T-helper 17 cell (primary cell): Measurements from ENCODE around the gene XXYLT1. TPM values are rescaled to one million over a fixed set of nuclear protein-coding genes. Genes with fewer than 3 reads are reported as not detected.
"Not testable (repeated sequence)": the region's sequence is repeated elsewhere in the genome, so short reads cannot be mapped to it uniquely, and the experiment has no call there.

Experiments
- ATAC-seq: fragments of 150-1000 bp; cut with Tn5 transposase; 2 replicates; pipeline ENCODE4 v1.10.0; 2021; ENCODE audit warnings: mild to moderate bottlenecking, moderate library complexity
- DNase-seq, 3 donors: peaks; one replicate each; pipeline versions ENCODE4 v3.0.0 to v3.0.0-alpha.2; 2020 to 2021
- H3K9me3 ChIP-seq: one replicate; pipeline ENCODE4 v1.7.0; 2013; ENCODE audit warnings: low read length, mild to moderate bottlenecking; ENCODE audit not compliant: control insufficient read depth, poor library complexity, severe bottlenecking
- H3K27ac Mint-ChIP-seq: one replicate; pipeline ENCODE4 v1.8.0; 2022; ENCODE audit warnings: mild to moderate bottlenecking, moderate library complexity, mixed read lengths
- H3K27me3 Mint-ChIP-seq: one replicate; pipeline ENCODE4 v1.8.0; 2022; ENCODE audit warnings: mixed read lengths
- H3K36me3 Mint-ChIP-seq: one replicate; pipeline ENCODE4 v1.8.0; 2022; ENCODE audit warnings: low read depth, mixed read lengths
- H3K4me1 Mint-ChIP-seq: one replicate; pipeline ENCODE4 v1.8.0; 2022; ENCODE audit warnings: mild to moderate bottlenecking, mixed read lengths
- H3K4me3 Mint-ChIP-seq: one replicate; pipeline ENCODE4 v1.8.0; 2022; ENCODE audit warnings: mild to moderate bottlenecking, moderate library complexity, mixed read lengths
- total RNA-seq, 4 donors: library from RNA in 2 of 4; stranded (reverse) in 2 of 4; gene quantifications; one replicate each; pipeline ENCODE4 v1.2.3 and lab custom pipeline; 2022 to 2026

Gene XXYLT1, protein sequence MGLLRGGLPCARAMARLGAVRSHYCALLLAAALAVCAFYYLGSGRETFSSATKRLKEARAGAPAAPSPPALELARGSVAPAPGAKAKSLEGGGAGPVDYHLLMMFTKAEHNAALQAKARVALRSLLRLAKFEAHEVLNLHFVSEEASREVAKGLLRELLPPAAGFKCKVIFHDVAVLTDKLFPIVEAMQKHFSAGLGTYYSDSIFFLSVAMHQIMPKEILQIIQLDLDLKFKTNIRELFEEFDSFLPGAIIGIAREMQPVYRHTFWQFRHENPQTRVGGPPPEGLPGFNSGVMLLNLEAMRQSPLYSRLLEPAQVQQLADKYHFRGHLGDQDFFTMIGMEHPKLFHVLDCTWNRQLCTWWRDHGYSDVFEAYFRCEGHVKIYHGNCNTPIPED
- 1 to 10 TPM; 7.6 to 7.7 TPM for total RNA-seq
- 9.2 to 10.8 reads per million in 2 donors for total RNA-seq (lab: John Stamatoyannopoulos, UW)

DNA sequence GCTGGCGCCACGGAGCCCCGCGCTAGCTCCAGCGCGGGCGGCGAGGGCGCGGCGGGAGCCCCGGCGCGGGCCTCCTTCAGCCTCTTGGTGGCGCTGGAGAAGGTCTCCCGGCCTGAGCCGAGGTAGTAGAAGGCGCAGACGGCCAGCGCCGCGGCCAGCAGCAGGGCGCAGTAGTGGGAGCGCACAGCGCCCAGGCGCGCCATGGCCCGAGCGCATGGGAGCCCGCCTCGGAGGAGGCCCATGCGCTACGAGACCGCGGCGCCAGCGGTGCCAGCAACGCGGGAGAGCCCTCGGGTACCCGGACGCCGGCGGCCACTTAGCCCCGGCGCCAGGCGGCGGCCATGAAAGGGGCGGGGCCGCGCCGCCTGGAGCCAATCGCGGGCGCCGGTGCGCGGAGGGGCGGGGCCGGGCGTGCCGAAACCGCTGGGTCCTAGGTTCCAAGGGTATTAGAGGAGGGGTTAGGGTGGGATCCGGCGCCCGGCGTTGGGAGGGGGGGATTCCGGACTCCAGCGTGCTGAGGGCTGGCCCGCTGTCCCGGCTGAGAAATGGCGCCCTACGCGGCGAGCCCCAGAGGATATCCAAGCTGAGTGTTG, at the start of gene XXYLT1:
TSS of gene XXYLT1 (minus strand) at position 343 of the 593 bp plus-strand sequence. CDS start at position 242, 101 bp downstream.
- DNase-seq (peak; percentile 83 to 86 (median 83)), ATAC-seq (peak; percentile 88)
- peaks cover 17% of the 10 kb centered on the region for H3K4me1 Mint-ChIP-seq
- H3K4me3 Mint-ChIP-seq = peak within 1 kb of the TSS; percentile 88
- H3K9me3 ChIP-seq = no peaks in the 10 kb centered on the region
- no peaks in the 10 kb centered on the region for H3K27me3 Mint-ChIP-seq
- H3K36me3 Mint-ChIP-seq = no peaks in the 10 kb centered on the region
- peak within 1 kb of the TSS; percentile 84 for H3K27ac Mint-ChIP-seq

DNA sequence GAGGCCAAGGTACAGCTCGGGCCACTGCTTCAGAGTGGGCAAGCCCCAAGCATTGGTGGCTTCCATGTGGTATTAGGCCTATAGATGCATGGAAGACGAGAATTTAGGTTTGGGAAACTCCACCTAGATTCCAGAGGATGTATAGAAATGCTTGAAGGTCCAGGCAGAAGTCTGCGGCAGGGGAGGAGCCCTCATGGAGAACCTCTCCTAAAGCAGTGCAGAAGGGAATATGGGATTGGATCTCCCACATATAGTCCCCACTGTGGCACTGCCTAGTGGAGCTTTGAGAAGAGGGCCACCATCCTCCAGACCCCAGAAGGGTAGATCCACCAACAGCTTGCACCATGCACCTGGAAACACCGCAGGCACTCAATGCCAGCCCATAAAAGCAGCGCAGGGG, 48.1 kb upstream of the XXYLT1 start:
- peaks cover 4% of the 10 kb centered on the region for H3K9me3 ChIP-seq
- H3K4me1 Mint-ChIP-seq = peaks cover 6% of the 10 kb centered on the region
- H3K27me3 Mint-ChIP-seq = no peaks in the 10 kb centered on the region
- no peak overlapping the region for H3K27ac Mint-ChIP-seq
- ATAC-seq = no peak
- peaks cover 14% of the 10 kb centered on the region for H3K36me3 Mint-ChIP-seq
- no peak overlapping the region for H3K4me3 Mint-ChIP-seq
- no peak for DNase-seq

DNA sequence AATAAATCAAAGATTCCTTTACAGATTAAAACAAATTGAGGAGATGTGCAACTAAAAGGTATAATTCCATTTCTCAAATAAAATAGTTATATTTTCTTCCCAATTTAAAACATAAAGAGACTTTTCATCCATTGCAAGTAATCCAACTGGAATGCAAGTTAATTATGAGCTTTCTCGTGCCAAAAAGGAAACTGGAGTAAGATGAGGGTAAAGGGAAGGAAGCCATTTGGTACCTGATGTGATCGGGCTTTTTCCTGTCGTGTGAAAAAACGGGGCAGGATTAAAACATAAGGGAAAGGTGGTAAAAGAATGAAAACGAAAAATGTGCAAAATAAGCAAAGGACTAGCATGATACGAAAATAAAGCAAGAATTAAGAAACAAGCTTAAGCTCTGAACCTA, 41.8 kb upstream of the XXYLT1 start:
- DNase-seq (no peak), ATAC-seq (no peak)
- H3K9me3 ChIP-seq = no peaks in the 10 kb centered on the region
- Mint-ChIP-seq H3K36me3 (no peaks in the 10 kb centered on the region), H3K27ac (no peak overlapping the region), H3K4me1 (no peaks in the 10 kb centered on the region), H3K27me3 (no peaks in the 10 kb centered on the region), H3K4me3 (no peak overlapping the region)

DNA sequence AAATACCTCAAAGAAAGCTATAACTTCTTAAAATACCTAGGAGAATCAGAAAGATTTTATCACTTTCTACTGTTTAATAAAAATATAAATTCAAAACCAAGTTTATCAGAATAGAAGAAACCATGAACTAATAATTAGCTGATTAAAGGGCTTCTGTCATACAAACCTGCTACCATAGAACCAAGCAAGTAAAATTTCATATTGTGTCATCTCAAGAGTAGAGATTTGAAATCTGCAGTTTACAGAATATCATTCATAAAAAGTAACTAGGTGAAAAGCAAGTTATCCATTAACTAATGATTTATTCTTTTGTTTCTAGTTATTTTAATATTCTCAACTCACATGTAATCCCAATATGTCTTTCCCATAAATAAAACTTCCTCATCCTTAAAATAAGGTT, 36.8 kb upstream of the XXYLT1 start:
- Mint-ChIP-seq H3K4me1 (peaks cover 7% of the 10 kb centered on the region), H3K27me3 (no peaks in the 10 kb centered on the region), H3K36me3 (peaks cover 2% of the 10 kb centered on the region), H3K27ac (no peak overlapping the region), H3K4me3 (no peak overlapping the region)
- ATAC-seq (no peak), DNase-seq (no peak)
- no peaks in the 10 kb centered on the region for H3K9me3 ChIP-seq

DNA sequence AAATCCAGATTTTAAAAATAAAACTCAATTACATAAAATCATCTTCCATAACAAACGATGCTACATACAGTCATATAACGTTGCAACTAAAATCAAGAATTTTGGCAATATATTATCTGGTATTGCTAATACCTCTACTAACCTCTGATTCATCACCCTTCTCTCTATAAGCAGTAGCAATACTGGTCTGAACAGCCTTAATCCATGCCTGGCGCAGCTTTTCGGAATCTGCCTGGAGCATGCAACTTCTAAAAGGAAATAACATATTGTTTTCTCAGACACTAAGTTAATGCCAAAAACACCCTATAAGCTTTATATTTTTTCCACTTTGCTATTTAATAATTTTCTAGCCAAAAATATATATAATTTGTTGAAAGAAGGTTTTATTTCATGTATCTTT, 35.4 kb upstream of the XXYLT1 start:
- H3K27me3 Mint-ChIP-seq = no peaks in the 10 kb centered on the region
- ATAC-seq (no peak), DNase-seq (no peak)
- no peaks in the 10 kb centered on the region for H3K9me3 ChIP-seq
- H3K4me1 Mint-ChIP-seq = peaks cover 10% of the 10 kb centered on the region
- no peak overlapping the region for H3K27ac Mint-ChIP-seq
- H3K36me3 Mint-ChIP-seq = peaks cover 2% of the 10 kb centered on the region
- no peak overlapping the region for H3K4me3 Mint-ChIP-seq

DNA sequence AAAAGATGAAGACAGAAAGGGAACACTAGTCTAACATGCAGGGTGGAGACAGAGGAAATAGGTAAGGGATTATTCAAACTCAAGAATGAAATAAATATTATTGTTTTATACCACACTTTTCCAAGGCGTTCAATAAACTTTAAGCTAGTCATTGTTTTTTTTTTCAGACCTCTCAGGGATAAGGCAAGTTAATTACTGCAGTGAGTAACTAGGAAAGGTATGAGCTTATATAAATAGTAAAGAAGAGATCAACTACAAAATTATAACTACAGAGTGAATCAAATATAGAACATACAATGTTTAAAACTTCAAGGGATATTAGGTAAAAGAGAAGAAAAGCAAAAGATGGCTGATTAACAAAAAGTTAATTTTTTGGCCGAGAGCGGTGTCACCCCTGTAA, 31.5 kb upstream of the XXYLT1 start:
- H3K27ac Mint-ChIP-seq = peak overlapping the region; percentile 86
- no peak for ATAC-seq
- no peak for DNase-seq
- peaks cover 2% of the 10 kb centered on the region for H3K36me3 Mint-ChIP-seq
- no peaks in the 10 kb centered on the region for H3K9me3 ChIP-seq
- H3K4me1 Mint-ChIP-seq = peaks cover 20% of the 10 kb centered on the region
- H3K27me3 Mint-ChIP-seq = no peaks in the 10 kb centered on the region
- no peak overlapping the region for H3K4me3 Mint-ChIP-seq

DNA sequence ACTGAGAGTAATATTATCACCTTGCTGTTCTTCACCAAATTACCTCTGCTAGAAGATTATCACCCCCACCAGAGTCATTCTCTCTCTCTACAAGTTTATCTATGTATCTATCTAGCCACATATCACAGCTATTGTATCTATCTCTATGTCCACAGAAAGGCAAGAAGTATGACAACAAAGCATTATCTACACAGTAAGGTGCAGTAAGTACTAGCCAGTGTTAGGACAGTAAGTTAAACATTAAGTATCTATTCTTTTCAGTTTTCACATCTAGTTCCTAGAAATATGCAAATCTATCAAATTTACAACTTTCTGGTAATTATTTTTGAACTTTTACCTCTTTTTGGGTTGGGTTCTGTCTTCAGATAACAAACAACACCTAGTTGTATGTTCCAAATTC, 26.5 kb upstream of the XXYLT1 start:
- Mint-ChIP-seq H3K36me3 (peaks cover 3% of the 10 kb centered on the region), H3K4me1 (peaks cover 12% of the 10 kb centered on the region), H3K27me3 (no peaks in the 10 kb centered on the region), H3K4me3 (no peak overlapping the region), H3K27ac (peak overlapping the region; percentile 82)
- no peaks in the 10 kb centered on the region for H3K9me3 ChIP-seq
- ATAC-seq = no peak
- DNase-seq = no peak

DNA sequence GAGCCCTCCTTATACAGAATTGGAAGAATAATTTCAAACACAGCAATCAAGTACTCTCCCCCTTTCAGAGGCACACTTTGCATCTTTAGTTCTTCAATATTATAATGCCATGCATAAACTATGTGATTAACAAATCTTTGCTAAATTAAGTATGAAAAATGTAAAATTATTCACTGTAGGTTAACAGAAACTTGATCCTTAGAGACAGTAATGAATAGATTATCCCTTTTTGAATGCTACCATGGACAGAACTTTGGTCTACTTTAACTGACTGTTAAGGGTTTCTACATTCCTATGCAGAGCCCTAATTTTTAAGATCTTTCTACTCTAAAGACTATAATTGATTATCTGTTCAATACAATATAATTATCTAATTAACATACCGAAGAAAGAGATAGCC, 25.7 kb upstream of the XXYLT1 start:
- no peak overlapping the region for H3K27ac Mint-ChIP-seq
- H3K27me3 Mint-ChIP-seq = no peaks in the 10 kb centered on the region
- H3K9me3 ChIP-seq = peaks cover 2% of the 10 kb centered on the region
- ATAC-seq (no peak), DNase-seq (no peak)
- peaks cover 11% of the 10 kb centered on the region for H3K4me1 Mint-ChIP-seq
- no peak overlapping the region for H3K4me3 Mint-ChIP-seq
- H3K36me3 Mint-ChIP-seq = peaks cover 3% of the 10 kb centered on the region

DNA sequence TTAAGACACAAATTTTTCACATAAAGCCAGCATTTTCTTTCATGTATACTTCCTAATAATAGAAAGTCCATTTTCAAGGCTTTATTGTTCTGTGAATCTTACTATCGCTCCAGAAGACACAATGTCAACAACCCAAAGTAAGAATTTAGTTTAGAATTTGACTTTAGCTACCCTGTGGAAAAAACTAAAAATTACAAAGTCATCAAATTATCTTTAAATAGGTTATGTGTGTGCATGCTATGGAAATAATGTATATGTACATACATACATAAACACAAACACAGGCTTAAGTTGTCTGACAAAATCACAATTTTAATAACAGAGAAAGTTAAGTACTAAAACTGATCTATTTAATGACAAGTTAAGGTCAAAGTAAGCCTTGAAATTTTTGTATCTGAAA, 20.2 kb upstream of the XXYLT1 start:
- Mint-ChIP-seq H3K4me1 (peaks cover 5% of the 10 kb centered on the region), H3K27ac (no peak overlapping the region), H3K36me3 (peaks cover 6% of the 10 kb centered on the region), H3K27me3 (no peaks in the 10 kb centered on the region), H3K4me3 (no peak overlapping the region)
- no peak for DNase-seq
- ATAC-seq = no peak
- H3K9me3 ChIP-seq = peaks cover 3% of the 10 kb centered on the region

DNA sequence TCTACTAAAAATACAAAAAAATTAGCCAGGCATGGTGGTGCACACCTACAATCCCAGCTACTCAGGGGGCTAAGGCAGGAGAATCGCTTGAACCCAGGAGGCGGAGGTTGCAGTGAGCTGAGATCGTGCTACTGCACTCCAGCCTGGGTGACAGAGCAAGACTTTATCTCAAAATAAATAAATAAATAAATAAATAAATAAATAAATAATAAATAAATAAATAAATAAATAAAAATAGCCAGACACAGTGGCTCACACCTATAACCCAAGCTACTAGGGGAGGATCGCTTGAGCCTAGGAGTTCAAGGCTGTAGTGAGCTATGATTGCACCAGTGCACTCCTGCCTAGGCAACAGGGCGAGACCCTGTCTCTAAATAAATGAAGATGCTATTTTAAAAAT, 19.7 kb upstream of the XXYLT1 start:
- H3K36me3 Mint-ChIP-seq, ATAC-seq, H3K27ac Mint-ChIP-seq, H3K9me3 ChIP-seq, DNase-seq, H3K27me3 Mint-ChIP-seq, H3K4me3 Mint-ChIP-seq, H3K4me1 Mint-ChIP-seq: not testable (repeated sequence)

DNA sequence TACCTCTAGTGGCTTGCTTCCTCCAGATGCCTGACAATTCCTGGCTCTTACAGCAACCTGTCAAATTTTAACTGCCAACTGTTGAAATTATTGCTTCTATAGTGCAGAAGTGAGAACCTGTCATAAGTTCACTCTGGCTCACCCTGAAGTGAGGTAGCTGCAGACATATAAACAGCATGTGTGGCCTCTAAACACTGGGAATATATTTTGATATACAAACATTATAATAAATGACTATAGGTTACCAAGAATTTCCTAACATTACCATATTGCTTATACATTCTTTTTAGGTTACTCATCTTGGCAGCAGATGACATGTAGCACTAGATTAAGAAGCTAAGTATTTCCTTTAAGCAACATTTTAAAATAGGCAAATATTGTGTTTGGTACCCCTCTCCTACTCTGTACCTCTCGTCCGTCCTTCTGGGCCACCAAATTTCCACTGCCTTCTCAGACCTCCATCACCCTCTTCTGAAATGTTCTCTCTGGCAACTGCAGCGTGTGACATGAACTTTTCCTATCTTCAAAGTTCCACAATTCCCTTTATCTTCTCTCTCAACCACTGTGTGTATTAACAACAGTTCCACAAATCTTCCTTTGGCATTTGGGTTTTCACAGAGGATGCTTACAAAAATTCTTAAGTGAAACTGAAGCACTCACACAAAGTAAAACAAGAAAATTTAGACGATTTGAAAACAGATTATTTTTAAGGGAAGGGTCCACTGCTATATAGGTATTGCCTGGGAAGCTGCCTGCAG, 15.3 kb upstream of the XXYLT1 start:
- no peak for DNase-seq
- H3K27me3 Mint-ChIP-seq = no peaks in the 10 kb centered on the region
- no peaks in the 10 kb centered on the region for H3K9me3 ChIP-seq

DNA sequence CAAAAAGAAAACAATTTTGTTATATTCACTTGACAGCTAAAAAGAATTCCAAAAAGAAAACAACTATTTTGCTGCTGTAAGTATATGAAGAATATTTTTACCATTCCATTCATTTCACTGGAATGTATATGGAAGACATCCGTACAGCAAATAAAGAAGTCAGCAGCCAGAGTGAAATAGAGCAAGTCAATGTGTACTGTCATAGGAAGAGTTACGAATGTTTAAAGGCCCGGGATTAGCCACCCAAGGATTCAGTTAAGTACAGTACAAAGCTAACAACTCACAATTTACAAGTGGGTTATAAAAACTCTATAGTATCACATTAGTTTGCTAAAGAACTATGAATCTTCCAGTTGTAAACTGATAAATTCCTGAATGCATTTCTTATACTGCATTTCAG, 14.4 kb upstream of the XXYLT1 start:
- Mint-ChIP-seq H3K4me3 (no peak overlapping the region), H3K27me3 (no peaks in the 10 kb centered on the region), H3K27ac (no peak overlapping the region), H3K4me1 (peaks cover 7% of the 10 kb centered on the region), H3K36me3 (peaks cover 3% of the 10 kb centered on the region)
- H3K9me3 ChIP-seq = no peaks in the 10 kb centered on the region
- ATAC-seq (no peak), DNase-seq (no peak)

More for the DNA sequence above, 15.3 kb upstream of the XXYLT1 start:
- no peak for ATAC-seq
- Mint-ChIP-seq H3K4me1 (peaks cover 7% of the 10 kb centered on the region), H3K27ac (peak overlapping the region; percentile 72), H3K4me3 (no peak overlapping the region), H3K36me3 (peaks cover 3% of the 10 kb centered on the region)

DNA sequence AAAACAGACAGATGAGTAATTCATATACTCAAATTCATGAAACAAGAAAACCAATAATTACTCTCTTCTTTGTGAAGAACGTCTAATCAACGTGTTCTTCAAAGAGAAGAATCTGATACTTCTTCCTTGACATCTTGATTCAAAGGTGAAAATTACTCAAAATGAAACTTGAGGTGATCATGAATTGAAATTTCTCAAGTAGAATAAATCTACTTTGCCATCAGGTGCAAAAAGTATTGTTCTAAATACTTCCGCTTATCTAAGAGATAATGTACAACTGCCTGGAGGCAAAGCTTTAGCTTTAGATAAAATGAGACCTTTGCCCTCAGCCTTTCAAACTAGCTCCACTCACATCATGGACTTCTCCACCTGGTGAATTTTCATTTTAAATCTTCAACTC, 13.9 kb upstream of the XXYLT1 start:
- H3K9me3 ChIP-seq = no peaks in the 10 kb centered on the region
- ATAC-seq (no peak), DNase-seq (no peak)
- no peak overlapping the region for H3K27ac Mint-ChIP-seq
- no peak overlapping the region for H3K4me3 Mint-ChIP-seq
- no peaks in the 10 kb centered on the region for H3K27me3 Mint-ChIP-seq
- H3K36me3 Mint-ChIP-seq = peaks cover 3% of the 10 kb centered on the region
- peaks cover 7% of the 10 kb centered on the region for H3K4me1 Mint-ChIP-seq
